Measurements from ENCODE around the gene VSTM1.
A peak's percentile ranks its signal among the peaks of the same experiment; 100 is the strongest.
"Not testable (repeated sequence)": the region's sequence is repeated elsewhere in the genome, so short reads cannot be mapped to it uniquely, and the experiment has no call there.

The VSTM1 gene

DNA sequence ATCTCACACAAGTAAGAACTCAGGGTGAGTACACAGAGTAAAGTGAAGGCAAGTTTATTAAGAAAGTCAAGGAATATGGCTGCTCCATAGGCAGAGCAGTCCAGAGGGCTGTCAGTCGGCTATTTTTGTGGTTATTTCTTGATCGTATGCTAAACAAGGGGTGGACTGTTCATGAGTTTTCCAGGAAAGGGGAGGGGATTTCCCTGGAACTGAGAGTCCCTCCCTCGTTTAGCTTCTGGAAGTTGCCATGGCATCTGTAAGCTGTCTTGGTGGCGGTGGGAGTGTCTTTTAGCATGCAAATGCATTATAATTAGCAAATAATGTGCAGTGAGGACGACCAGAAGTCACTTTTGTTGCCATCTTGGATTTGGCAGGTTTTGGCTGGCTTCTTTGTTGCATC, 5.8 kb upstream of the VSTM1 start:
- DNase-seq = no peak

GRCh38 chr19:54062643-54063042, 1.1 kb downstream of the VSTM1 start:
- DNase-seq = no peak

GRCh38 chr19:54047616-54048015, 16.1 kb downstream of the VSTM1 start:
- DNase-seq = no peak

DNA sequence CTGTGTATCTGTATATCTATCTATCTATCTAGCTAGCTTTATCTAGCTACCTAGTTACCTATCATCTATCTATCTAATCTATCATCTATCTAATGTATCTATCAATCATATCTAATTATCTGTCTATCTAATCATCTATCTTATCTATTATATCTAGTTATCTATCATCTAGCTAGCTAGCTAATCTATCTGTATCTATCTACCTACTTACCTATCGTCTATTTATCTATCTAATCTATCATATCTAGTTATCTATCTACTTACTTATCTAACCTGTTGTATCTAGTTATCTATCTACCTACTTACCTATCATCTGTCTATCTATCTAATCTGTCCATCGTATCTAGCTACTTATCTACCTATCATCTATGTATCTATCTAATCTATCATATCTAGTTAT, 17.9 kb downstream of the VSTM1 start:
- DNase-seq = no peak

- no peak for DNase-seq
Measured at GRCh38 chr19:54042989-54043388, 20.7 kb downstream of the VSTM1 start.

DNA sequence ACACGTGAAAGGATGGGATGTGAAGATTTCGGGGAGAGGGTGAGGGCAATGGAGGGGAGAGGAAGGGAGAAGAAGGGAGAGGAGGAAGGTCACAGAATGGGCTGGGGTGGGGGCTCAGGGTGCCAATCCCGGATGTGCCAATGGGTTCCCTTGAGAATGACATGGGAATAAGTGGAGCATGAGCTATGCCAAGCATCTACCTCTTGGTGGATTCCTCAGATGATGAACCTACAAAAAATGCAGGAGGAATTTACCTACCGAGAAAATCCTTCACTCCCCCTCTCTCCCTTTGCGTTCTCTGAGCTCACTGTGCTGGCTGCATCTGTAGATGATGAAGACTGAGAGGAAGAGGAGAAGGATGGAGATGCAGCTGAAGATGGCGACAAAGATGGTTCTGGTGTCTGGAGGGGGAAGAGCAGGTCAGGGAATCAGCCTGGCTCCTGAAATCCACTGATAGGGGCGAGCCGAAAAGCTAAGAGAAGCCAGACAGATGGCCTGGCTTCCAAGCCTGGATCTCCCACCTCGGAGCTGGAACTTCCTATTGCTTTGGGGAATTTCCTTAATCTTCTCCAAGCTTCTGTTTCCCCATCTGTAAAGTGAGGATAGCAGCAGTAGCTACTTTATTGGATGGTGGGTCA, 21.6 kb downstream of the VSTM1 start:
- no peak for DNase-seq

GRCh38 chr19:54040003-54040402, 23.7 kb downstream of the VSTM1 start:
- DNase-seq = no peak

DNA sequence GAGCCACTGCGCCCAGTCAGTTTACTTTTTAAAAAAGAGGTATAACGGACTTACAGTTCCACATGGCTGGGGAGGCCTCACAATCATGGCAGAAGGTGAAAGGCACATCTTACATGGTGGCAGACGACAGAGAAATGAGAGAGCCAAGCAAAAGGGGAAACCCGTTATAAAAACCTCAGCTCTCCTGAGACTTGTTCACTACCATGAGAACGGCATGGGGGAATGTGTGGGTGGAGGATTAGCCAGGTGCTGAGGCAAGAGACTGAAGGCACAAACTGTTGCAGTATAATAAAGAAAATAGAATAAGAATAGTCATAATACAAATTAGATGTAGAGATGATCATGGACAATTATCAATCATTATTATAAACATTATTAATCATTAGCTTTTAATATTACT, 27.2 kb downstream of the VSTM1 start:
- not testable (repeated sequence) for DNase-seq

DNA sequence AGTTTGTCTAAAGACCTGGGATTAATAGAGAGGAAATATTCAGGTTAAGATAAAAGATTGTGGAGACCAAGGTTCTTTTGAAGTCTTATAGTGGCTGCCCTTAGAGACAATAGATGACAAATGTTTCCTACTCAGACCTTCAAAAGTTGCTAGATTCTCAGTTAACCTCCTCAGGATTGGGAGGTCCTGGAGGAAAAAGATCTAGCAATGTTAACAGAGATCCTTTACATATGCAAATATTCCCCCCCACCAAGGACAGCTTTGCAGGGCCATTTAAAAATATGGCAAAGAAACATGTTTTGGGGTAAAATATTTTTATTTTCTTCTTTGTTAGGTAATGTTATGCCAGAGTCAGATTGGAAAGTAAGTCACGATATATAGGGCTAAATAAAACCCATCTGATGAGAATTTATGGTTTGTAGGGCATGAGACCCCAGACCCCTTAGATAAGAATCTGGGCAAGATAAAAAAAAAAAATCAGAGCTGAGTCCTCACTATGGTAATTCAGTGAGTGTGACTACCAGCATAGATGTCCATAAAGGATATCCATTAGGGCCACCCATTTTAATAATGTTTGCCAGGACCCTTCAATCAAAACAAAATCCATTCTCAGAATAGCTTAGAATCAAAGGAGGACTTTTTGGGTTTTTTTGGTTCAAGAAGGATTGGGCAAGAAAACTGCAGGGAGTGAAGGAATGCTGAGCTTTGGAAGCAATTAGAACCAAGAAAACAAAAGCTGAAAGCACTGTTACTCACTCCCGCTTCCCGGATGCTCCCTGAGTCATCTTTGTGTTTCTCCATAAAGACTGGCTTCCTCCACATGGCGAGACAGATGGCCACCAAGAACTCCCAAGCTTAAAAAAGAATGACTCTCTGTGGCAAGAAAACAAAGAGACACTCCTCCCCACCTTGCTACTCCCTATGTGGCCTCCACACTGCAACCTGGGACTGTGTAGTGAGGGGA, 28.2 kb downstream of the VSTM1 start:
- no peak for DNase-seq

- no peak for DNase-seq
Measured at GRCh38 chr19:54030895-54031586, 32.7 kb downstream of the VSTM1 start.

GRCh38 chr19:54029930-54030490, 33.7 kb downstream of the VSTM1 start:
- peak; percentile 55 for DNase-seq

- DNase-seq = no peak
Measured at GRCh38 chr19:54029301-54029700, 34.4 kb downstream of the VSTM1 start.

GRCh38 chr19:54026656-54027055, 37.0 kb downstream of the VSTM1 start:
- no peak for DNase-seq

DNA sequence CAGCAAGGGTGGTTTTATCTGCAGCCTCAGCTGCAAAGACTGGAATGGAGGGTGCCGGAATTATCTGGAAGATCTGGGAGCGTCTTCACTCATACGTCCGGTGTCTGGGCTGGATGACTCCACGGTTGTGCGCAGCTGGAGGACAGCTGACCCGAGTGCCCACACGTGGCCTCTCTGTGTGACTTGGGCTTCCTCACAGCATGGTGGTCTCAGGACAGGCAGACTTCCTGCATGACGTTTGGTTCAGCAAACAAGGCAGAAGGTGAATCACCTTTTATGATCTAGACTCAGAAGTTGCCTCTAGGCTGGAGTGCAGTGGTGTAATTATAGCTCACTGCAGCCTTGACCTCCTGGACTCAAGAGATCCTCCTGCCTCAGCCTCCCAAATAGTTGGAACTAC, 39.0 kb downstream of the VSTM1 start:
- DNase-seq = no peak

DNA sequence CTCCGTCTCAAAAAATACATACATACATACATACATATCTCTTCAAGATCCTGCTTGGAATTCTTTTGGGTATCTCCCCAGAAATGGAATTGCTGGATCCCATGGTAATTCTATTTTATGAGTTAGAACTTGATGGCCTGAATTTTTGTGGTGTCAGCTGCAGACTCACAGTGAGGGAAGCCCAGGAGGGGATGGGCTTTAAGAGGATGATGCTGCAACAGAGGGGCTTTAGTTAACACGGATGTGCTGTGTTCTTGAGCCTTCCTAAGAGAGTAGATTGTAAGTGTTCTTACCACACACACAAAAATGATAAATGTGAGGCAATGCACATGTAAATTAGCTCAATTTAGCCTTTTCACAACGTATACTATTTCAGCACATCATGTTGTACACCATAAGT, 40.5 kb downstream of the VSTM1 start:
- no peak for DNase-seq

GRCh38 chr19:54021932-54022331, 41.8 kb downstream of the VSTM1 start:
- DNase-seq = no peak

- DNase-seq = no peak
Measured at GRCh38 chr19:54021363-54021762, 42.3 kb downstream of the VSTM1 start.

DNA sequence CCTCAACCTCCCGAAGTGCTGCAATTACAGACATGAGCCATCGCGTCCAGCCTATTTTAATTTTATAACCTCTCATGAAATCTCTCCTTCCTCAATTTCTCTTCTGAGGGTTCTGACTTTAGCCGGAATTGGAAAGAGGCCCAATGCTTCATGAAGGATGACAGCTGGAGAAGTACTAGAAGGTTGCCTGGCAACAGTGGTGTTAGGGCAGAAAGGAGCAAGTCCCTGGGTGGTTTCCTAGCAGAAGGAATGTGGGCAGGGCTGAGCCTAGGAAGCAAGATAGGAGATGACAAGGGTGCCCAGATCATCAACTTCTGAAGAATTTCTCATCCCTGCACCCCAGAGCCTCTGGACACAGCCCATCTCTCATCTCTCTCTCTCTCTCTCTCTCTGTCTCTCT, 46.4 kb downstream of the VSTM1 start:
- no peak for DNase-seq

GRCh38 chr19:54014920-54015560, 48.7 kb downstream of the VSTM1 start:
- no peak for DNase-seq

GRCh38 chr19:54013866-54014265, 49.8 kb downstream of the VSTM1 start:
- DNase-seq = no peak

DNA sequence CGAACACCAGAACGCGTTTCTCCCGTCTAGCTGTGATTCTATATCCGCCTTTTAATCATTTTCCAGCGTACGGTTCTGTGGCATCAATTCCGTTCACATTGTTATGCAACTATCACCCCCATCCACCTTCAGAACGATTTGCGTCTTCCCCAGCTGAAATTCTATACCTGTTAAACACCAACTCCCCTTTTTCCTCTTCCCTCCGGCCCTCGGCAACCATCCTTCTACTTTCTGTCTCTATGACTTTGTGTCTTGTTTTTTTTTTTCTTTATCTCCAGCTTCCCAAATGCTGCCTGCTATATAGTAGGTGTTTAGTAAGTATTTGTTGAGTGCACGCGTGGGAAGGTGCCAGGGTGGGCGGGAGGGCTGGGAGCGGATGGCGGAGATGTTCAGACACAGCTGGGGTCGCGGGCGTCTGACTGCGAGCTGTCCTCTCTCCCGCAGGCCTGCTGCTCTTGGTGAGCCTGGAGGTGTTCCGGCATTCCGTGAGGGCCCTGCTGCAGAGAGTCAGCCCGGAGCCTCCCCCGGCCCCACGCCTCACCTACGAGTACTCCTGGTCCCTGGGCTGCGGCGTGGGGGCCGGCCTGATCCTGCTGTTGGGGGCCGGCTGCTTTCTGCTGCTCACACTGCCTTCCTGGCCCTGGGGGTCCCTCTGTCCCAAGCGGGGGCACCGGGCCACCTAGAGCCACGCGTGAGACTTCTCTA, 52.0 kb downstream of the VSTM1 start:
- DNase-seq = no peak

- no peak for DNase-seq
Measured at GRCh38 chr19:54010474-54010873, 53.2 kb downstream of the VSTM1 start.
